22Rv1 (cell line): ENCODE measurements around the gene SLC14A1.

Source experiments
- H3K27ac ChIP-seq: fragments of 450-650 bp; 2 replicates; pipeline ENCODE4 v1.5.1; 2017
- ZFX ChIP-seq: fragments of 450-650 bp; IDR thresholded peaks from 2 replicates; pipeline ENCODE4 v1.6.1; 2017; ENCODE audit warnings: antibody characterized with exemption, borderline replicate concordance
- TF ChIP-seq, protein P1 (sequence below): fragments of 450-650 bp; IDR thresholded peaks from 2 replicates; pipeline ENCODE4 v1.5.1; 2017; ENCODE audit warnings: mild to moderate bottlenecking

The SLC14A1 gene

DNA sequence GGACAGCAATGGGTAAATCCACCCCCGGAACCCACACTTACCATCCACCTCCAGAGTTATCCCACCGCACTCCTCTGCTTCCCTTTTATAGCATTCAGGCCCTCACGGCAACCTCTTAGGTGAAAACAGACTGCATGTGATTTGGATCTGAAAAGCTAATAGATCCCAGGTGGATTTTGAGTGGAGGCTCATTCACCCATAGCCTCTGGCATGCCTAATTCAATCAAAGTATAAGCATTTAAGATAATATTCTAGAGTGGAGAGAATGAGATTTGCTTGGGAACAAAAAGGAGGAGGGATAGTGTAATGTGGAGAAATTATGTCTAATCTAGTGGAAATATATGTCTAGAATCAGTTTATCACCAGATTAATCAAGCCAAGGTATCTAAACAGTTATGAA, 17.1 kb downstream of the SLC14A1 start:
- no peak overlapping the region for H3K27ac ChIP-seq
- no peak for TF ChIP-seq ZFX
- TF ChIP-seq, protein P1, sequence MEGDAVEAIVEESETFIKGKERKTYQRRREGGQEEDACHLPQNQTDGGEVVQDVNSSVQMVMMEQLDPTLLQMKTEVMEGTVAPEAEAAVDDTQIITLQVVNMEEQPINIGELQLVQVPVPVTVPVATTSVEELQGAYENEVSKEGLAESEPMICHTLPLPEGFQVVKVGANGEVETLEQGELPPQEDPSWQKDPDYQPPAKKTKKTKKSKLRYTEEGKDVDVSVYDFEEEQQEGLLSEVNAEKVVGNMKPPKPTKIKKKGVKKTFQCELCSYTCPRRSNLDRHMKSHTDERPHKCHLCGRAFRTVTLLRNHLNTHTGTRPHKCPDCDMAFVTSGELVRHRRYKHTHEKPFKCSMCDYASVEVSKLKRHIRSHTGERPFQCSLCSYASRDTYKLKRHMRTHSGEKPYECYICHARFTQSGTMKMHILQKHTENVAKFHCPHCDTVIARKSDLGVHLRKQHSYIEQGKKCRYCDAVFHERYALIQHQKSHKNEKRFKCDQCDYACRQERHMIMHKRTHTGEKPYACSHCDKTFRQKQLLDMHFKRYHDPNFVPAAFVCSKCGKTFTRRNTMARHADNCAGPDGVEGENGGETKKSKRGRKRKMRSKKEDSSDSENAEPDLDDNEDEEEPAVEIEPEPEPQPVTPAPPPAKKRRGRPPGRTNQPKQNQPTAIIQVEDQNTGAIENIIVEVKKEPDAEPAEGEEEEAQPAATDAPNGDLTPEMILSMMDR: no peak

DNA sequence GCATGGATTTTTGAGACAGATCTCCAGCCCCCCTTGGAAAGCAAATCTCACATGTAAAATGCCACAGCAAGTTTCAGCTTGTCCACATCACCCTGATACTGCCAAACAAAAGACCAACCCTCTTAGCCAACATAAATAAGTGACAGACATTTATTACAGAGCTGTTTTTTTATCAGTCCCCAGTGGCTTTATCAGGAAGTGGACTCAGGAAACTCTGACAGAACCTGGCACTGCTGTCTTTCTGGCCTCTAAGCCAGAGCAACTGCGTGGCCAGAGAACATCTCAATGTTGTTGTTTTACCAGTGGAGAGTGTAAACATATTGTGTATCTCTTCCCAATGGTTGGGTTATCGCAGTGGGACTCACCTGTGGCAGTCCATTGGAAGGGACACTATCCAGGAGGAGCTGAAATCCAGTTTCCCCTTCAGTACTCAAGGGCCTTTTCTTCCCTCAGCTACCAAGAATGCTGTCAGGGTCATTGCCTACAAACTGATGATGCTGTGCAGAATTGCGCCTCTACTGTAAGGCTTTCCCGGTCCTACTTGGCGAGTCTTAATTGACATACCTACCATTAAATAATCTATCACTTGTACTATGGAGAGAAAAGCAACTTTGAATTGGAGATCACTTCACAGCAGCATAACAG, 22.0 kb downstream of the SLC14A1 start:
- TF ChIP-seq ZFX: no peak
- TF ChIP-seq, protein P1: no peak
- no peak overlapping the region for H3K27ac ChIP-seq

DNA sequence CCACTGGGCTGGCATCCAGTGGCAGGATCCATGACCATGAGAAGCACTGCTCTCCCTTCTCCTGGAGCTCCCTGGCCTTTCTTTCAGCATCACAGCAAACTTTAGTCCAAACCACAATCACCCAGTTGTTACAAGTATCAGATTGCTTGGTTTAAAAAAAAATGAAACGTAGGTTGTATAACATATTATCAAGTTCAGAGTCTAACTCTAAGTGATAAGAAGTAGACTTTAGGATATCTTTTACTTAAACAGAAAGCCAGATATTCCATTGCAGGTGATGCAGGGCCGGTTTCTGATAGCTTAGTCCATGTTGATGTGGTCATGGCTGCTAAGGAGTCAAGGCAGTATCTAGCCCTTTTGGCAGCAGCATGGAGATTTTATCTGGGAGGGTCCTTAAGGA, 24.5 kb downstream of the SLC14A1 start:
- no peak overlapping the region for H3K27ac ChIP-seq
- TF ChIP-seq ZFX: no peak
- TF ChIP-seq, protein P1: no peak

DNA sequence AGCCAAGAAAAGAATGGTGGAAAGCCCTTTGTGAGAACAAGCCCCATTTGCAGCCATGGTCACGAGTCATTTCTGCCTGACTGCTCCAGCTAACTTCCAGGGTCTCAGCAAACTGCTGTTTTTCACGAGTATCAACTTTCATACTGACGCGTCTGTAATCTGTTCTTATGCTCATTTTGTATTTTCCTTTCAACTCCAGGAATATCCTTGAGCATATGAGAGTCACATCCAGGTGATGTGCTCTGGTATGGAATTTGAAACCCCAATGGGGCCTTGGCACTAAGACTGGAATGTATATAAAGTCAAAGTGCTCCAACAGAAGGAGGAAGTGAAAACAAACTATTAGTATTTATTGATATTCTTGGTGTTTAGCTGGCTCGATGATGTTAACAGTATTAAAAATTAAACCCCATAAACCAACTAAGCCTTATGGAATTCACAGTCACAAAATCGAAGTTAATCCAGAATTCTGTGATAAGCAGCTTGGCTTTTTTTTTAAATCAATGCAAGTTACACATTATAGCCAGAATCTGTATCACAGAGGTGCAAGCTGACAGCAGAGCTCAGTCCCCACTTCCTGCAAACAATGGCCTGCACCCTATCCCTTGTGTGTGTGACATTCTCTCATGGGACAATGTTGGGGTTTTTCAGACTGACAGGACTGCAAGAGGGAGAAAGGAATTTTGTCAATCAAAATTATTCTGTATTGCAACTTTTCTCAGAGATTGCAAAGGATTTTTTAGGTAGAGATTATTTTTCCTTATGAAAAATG, 26.1 kb downstream of the SLC14A1 start:
- H3K27ac ChIP-seq: no peak overlapping the region
- TF ChIP-seq ZFX: no peak
- TF ChIP-seq, protein P1: no peak

DNA sequence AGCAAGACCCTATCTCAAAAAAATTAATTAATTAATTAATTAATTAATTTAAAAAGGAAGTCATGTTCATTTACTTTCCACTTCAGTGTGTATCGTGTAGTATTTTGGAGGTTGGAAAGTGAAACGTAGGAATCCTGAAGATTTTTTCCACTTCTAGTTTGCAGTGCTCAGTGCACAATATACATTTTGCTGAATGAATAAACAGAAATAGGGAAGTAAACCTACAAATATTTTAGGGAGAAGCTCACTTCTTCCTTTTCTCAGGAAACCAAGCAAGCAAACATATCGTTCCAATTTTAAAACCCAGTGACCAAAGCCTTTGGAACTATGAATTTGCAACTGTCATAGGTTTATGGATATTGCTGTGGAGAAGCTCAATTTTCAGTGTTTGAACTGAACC, 27.8 kb downstream of the SLC14A1 start:
- TF ChIP-seq, protein P1: no peak
- TF ChIP-seq ZFX: no peak
- H3K27ac ChIP-seq: no peak overlapping the region

DNA sequence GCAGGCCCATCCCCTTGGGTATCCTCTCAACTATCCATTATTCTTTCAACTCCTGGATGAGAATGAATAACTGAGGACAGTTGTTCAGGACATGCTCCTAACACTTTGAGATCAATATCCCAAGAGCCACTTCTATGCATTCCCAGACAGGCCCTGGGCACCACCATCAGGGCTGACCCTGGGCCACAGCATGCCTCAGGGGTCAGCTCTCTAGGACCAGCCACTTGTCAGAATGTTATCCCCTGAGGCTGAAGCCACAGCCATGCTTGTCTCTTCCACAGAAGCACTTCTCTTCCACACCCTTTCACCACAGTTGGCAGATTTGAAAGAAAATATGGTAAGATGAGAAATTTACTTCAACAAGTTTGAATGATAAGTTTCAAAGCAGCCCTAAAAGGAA, 28.7 kb downstream of the SLC14A1 start:
- TF ChIP-seq, protein P1: no peak
- no peak for TF ChIP-seq ZFX
- no peak overlapping the region for H3K27ac ChIP-seq

DNA sequence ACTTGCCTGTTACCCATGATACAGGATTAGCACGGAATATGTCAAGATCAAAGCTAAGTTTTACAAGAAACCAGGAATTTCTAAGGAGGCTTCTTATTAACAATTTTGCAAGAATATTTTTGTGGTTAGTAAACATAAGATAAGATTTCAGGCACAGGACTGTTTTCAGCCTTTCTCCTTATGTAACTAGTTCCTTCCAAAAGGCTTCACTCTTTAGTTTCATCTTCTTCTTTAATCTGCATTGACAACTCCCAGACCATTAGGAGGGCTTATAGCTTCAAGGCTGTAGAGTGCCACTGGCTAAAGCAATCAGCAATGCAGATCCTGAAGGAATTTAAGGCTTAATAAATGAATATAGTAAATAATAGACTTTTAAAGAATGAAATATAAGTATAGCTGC, 29.3 kb downstream of the SLC14A1 start:
- no peak overlapping the region for H3K27ac ChIP-seq
- TF ChIP-seq ZFX: no peak
- TF ChIP-seq, protein P1: no peak
